Trophoblast cell (in vitro differentiated cells and primary cell): ENCODE results near the gene BANK1.

Experiments used
- DNase-seq, 2 donors: peaks; one replicate each; pipeline ENCODE4 v3.0.0-alpha.2; 2016
- H2AFZ ChIP-seq: 2 replicates; pipeline ENCODE4 v1.6.1; 2013; ENCODE audit warnings: low read length, moderate library complexity, mild to moderate bottlenecking; ENCODE audit not compliant: insufficient read depth, poor library complexity
- H2AK5ac ChIP-seq: 2 replicates; pipeline ENCODE4 v1.6.1; 2013; ENCODE audit warnings: mild to moderate bottlenecking, low read length
- H2BK120ac ChIP-seq: 2 replicates; pipeline ENCODE4 v1.6.1; 2013; ENCODE audit warnings: low read length, mild to moderate bottlenecking, moderate library complexity; ENCODE audit not compliant: insufficient read depth, poor library complexity
- H2BK12ac ChIP-seq: 2 replicates; pipeline ENCODE4 v1.6.1; 2013; ENCODE audit warnings: mild to moderate bottlenecking, low read length, moderate library complexity
- H2BK5ac ChIP-seq: 2 replicates; pipeline ENCODE4 v1.6.1; 2013; ENCODE audit warnings: low read length, low read depth, moderate library complexity, mild to moderate bottlenecking; ENCODE audit not compliant: poor library complexity
- H3K14ac ChIP-seq: 2 replicates; pipeline ENCODE4 v1.6.1; 2013; ENCODE audit warnings: mild to moderate bottlenecking, low read length
- H3K18ac ChIP-seq: 2 replicates; pipeline ENCODE4 v1.6.1; 2013; ENCODE audit warnings: mild to moderate bottlenecking, low read length
- H3K23ac ChIP-seq: 2 replicates; pipeline ENCODE4 v1.6.1; 2013; ENCODE audit warnings: low read length
- H3K27ac ChIP-seq: 2 replicates; pipeline ENCODE4 v1.5.1; 2013; ENCODE audit warnings: low read depth, mild to moderate bottlenecking, inconsistent platforms, low read length, moderate library complexity
- H3K27me3 ChIP-seq: 2 replicates; pipeline ENCODE4 v1.6.1; 2013; ENCODE audit warnings: inconsistent platforms, mild to moderate bottlenecking, low read length, moderate library complexity; ENCODE audit not compliant: insufficient read depth
- H3K36me3 ChIP-seq, 2 experiments: 1 replicate in 1 of 2; 2 replicates in 1 of 2; pipeline ENCODE4 v1.6.1; 2013; ENCODE audit warnings: low read length in 2 of 2, mild to moderate bottlenecking in 2 of 2, moderate library complexity in 1 of 2; ENCODE audit not compliant: insufficient read depth in 2 of 2, control insufficient read depth in 1 of 2
- H3K4ac ChIP-seq: 2 replicates; pipeline ENCODE4 v1.6.1; 2013; ENCODE audit warnings: low read depth, mild to moderate bottlenecking, low read length, moderate library complexity
- H3K4me1 ChIP-seq, 2 experiments: 1 replicate in 1 of 2; 2 replicates in 1 of 2; pipeline ENCODE4 v1.6.1; 2013; ENCODE audit warnings: low read length in 2 of 2, mild to moderate bottlenecking in 2 of 2, moderate library complexity in 1 of 2; ENCODE audit not compliant: insufficient read depth in 2 of 2, control insufficient read depth in 1 of 2
- H3K4me2 ChIP-seq: 2 replicates; pipeline ENCODE4 v1.6.1; 2013; ENCODE audit warnings: inconsistent platforms, mild to moderate bottlenecking, low read length, moderate library complexity
- H3K4me3 ChIP-seq: 2 replicates; pipeline ENCODE4 v1.5.1; 2013; ENCODE audit warnings: mild to moderate bottlenecking, low read depth, low read length, inconsistent platforms
- H3K79me1 ChIP-seq: one replicate; pipeline ENCODE4 v1.6.1; 2013; ENCODE audit warnings: low read length
- H3K79me2 ChIP-seq: 2 replicates; pipeline ENCODE4 v1.6.1; 2013; ENCODE audit warnings: low read length, mild to moderate bottlenecking; ENCODE audit not compliant: control insufficient read depth, insufficient read depth, poor library complexity
- H3K9ac ChIP-seq: 2 replicates; pipeline ENCODE4 v1.6.1; 2013; ENCODE audit warnings: mild to moderate bottlenecking, low read length
- H3K9me3 ChIP-seq: 2 replicates; pipeline ENCODE4 v1.6.1; 2013; ENCODE audit warnings: low read depth, mild to moderate bottlenecking, control low read depth, inconsistent platforms, low read length; ENCODE audit not compliant: insufficient read depth
- H4K12ac ChIP-seq: 2 replicates; pipeline ENCODE4 v1.6.1; 2013; ENCODE audit warnings: low read depth, mild to moderate bottlenecking, low read length, moderate library complexity
- H4K8ac ChIP-seq: 2 replicates; pipeline ENCODE4 v1.6.1; 2013; ENCODE audit warnings: low read depth, mild to moderate bottlenecking, low read length, moderate library complexity
- H4K91ac ChIP-seq: one replicate; pipeline ENCODE4 v1.6.1; 2013; ENCODE audit warnings: low read depth, mild to moderate bottlenecking, low read length, moderate library complexity
- WGBS: extraction: QIAGEN DNeasy Blood & Tissue Kit; methylation state at CpG from one replicate; pipeline ENCODE4 v1.1.7; 2013; ENCODE audit warnings: missing lambda C conversion rate; ENCODE audit not compliant: insufficient read length, insufficient coverage; ENCODE audit errors: extremely low coverage; 5-methylcytosine and 5-hydroxymethylcytosine counted together

The BANK1 gene

DNA sequence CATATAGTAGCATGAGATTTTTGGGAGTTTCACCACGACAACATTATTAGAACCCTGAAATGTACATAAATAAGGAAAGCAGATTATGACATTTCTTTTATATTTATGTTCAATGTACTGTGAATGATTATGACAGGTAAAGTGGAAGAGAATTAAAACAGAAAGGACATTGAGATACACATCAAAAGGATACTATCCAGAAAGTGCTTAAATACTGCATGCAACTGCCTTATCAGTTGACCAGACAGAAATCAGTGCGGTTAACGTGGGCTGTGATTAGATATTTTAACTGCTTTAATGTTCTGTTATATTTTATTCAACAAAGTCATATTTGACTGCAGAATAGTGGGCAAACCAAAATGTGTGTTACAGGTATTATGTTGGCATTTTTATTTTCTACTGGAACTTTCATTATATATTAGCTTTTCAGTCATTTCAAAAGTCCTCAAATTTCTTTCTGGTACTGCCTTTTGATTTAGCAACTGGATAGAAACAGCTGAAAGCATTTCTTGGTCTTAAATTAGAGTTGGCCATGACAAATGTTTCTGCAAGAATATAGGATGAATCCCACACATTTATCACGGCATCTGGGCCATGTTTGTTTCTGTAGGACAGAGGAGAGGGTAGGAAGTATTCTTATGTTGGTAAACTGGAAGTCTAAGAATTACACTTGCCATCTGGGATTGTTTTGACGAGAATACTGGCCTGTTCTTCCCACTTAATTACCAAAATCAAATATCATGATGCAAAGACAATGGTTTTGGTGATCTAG is 299.5 kb downstream of the BANK1 start:
- Histone ChIP-seq H3K18ac (no peak overlapping the region), H2AK5ac (no peak overlapping the region), H2BK12ac (no peak overlapping the region), H3K79me1 (no peaks in the 10 kb centered on the region), H3K36me3 (no peaks in the 10 kb centered on the region), H2BK5ac (no peak overlapping the region), H3K27me3 (no peaks in the 10 kb centered on the region), H3K14ac (no peak overlapping the region), H3K27ac (no peak overlapping the region), H3K9me3 (peaks cover 2% of the 10 kb centered on the region), H3K4me1 (no peaks in the 10 kb centered on the region), H4K91ac (no peak overlapping the region), H3K4me2 (no peak overlapping the region), H3K9ac (no peak overlapping the region), H3K79me2 (no peaks in the 10 kb centered on the region), H2AFZ (no peak overlapping the region), H2BK120ac (no peak overlapping the region), H3K4me3 (no peak overlapping the region), H3K23ac (no peak overlapping the region), H4K8ac (no peak overlapping the region), H3K4ac (no peak overlapping the region), H4K12ac (no peak overlapping the region)
- no peak for DNase-seq
- whole genome bisulfite sequencing: no CpG with 5 or more reads among the region's 5 CpGs

GRCh38 chr4:102091656-102092055 is 301.1 kb downstream of the BANK1 start:
- Histone ChIP-seq H3K27me3 (no peaks in the 10 kb centered on the region), H2BK5ac (no peak overlapping the region), H3K36me3 (no peaks in the 10 kb centered on the region), H3K79me1 (no peaks in the 10 kb centered on the region), H3K4ac (no peak overlapping the region), H3K27ac (no peak overlapping the region), H3K79me2 (no peaks in the 10 kb centered on the region), H4K12ac (no peak overlapping the region), H3K14ac (no peak overlapping the region), H4K8ac (no peak overlapping the region), H3K4me1 (no peaks in the 10 kb centered on the region), H3K18ac (no peak overlapping the region), H2BK12ac (no peak overlapping the region), H3K23ac (no peak overlapping the region), H2AFZ (no peak overlapping the region), H3K4me3 (no peak overlapping the region), H3K4me2 (no peak overlapping the region), H4K91ac (no peak overlapping the region), H3K9ac (no peak overlapping the region), H2BK120ac (no peak overlapping the region), H3K9me3 (no peaks in the 10 kb centered on the region), H2AK5ac (no peak overlapping the region)
- DNase-seq: no peak
- WGBS: no CpG with 5 or more reads among the region's 3 CpGs

DNA sequence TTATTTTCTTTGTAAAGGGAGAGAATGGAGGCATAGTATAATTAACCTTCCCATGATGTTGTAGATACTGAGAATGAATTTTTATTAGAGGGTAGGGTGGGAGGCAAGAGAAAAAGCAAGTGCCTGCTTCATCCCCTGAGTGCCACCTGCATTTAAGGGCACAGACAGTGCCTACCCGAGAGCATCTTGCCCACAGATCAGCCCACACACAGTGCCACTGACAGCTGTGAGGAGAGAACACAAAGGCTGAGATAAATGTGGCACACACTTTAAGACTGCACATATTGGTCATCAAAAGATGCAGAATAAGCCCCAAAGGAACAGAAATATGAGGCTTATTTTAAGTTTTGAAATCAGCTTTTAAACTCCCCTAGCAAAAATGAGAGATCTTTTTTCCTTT is 304.0 kb downstream of the BANK1 start:
- DNase-seq: no peak
- no peak overlapping the region for H4K8ac ChIP-seq

GRCh38 chr4:102103368-102103767 is 312.8 kb downstream of the BANK1 start:
- Histone ChIP-seq H3K4me2 (no peak overlapping the region), H2BK12ac (no peak overlapping the region), H3K4me1 (no peaks in the 10 kb centered on the region), H3K4me3 (no peak overlapping the region), H3K79me1 (no peaks in the 10 kb centered on the region), H3K9me3 (no peaks in the 10 kb centered on the region), H2BK5ac (no peak overlapping the region), H3K23ac (no peak overlapping the region), H4K12ac (no peak overlapping the region), H3K79me2 (no peaks in the 10 kb centered on the region), H3K27ac (no peak overlapping the region), H3K27me3 (no peaks in the 10 kb centered on the region), H2AK5ac (no peak overlapping the region), H3K18ac (no peak overlapping the region), H3K4ac (no peak overlapping the region), H3K9ac (no peak overlapping the region), H4K8ac (no peak overlapping the region), H2BK120ac (no peak overlapping the region), H3K14ac (no peak overlapping the region), H3K36me3 (no peaks in the 10 kb centered on the region), H4K91ac (no peak overlapping the region), H2AFZ (no peak overlapping the region)
- DNase-seq: no peak
- no CpG with 5 or more reads among the region's 3 CpGs for WGBS

More for the DNA sequence above, 304.0 kb downstream of the BANK1 start:
- H3K18ac ChIP-seq: no peak overlapping the region
- H3K14ac ChIP-seq: no peak overlapping the region
- no peaks in the 10 kb centered on the region for H3K4me1 ChIP-seq
- WGBS: no CpG with 5 or more reads among the region's 1 CpG
- H4K12ac ChIP-seq: no peak overlapping the region
- H2AK5ac ChIP-seq: no peak overlapping the region
- no peak overlapping the region for H3K4me3 ChIP-seq
- H3K4me2 ChIP-seq: no peak overlapping the region
- no peak overlapping the region for H2BK120ac ChIP-seq
- H3K4ac ChIP-seq: no peak overlapping the region
- no peak overlapping the region for H3K9ac ChIP-seq
- H2BK12ac ChIP-seq: no peak overlapping the region
- H3K79me2 ChIP-seq: no peaks in the 10 kb centered on the region
- H3K79me1 ChIP-seq: no peaks in the 10 kb centered on the region
- no peaks in the 10 kb centered on the region for H3K27me3 ChIP-seq
- H2BK5ac ChIP-seq: no peak overlapping the region
- no peak overlapping the region for H3K23ac ChIP-seq
- no peaks in the 10 kb centered on the region for H3K36me3 ChIP-seq
- no peaks in the 10 kb centered on the region for H3K9me3 ChIP-seq
- H2AFZ ChIP-seq: no peak overlapping the region
- H3K27ac ChIP-seq: no peak overlapping the region
- no peak overlapping the region for H4K91ac ChIP-seq
